ENCODE results near the gene MS4A6A.

- TF ChIP-seq, protein P1, sequence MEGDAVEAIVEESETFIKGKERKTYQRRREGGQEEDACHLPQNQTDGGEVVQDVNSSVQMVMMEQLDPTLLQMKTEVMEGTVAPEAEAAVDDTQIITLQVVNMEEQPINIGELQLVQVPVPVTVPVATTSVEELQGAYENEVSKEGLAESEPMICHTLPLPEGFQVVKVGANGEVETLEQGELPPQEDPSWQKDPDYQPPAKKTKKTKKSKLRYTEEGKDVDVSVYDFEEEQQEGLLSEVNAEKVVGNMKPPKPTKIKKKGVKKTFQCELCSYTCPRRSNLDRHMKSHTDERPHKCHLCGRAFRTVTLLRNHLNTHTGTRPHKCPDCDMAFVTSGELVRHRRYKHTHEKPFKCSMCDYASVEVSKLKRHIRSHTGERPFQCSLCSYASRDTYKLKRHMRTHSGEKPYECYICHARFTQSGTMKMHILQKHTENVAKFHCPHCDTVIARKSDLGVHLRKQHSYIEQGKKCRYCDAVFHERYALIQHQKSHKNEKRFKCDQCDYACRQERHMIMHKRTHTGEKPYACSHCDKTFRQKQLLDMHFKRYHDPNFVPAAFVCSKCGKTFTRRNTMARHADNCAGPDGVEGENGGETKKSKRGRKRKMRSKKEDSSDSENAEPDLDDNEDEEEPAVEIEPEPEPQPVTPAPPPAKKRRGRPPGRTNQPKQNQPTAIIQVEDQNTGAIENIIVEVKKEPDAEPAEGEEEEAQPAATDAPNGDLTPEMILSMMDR (IDR thresholded peaks at IDR 0.05), result no peak
- TF ChIP-seq EP300 (IDR thresholded peaks at IDR 0.05), result no peak
- no peak for TF ChIP-seq POLR2A (IDR thresholded peaks at IDR 0.05)
Observed at GRCh38 chr11:60161107-60161506, 21.8 kb downstream of the MS4A6A start.

Measured in tibial nerve (tissue), 4 donors.